Measurements from ENCODE around the gene PAEP.

Gene PAEP

DNA sequence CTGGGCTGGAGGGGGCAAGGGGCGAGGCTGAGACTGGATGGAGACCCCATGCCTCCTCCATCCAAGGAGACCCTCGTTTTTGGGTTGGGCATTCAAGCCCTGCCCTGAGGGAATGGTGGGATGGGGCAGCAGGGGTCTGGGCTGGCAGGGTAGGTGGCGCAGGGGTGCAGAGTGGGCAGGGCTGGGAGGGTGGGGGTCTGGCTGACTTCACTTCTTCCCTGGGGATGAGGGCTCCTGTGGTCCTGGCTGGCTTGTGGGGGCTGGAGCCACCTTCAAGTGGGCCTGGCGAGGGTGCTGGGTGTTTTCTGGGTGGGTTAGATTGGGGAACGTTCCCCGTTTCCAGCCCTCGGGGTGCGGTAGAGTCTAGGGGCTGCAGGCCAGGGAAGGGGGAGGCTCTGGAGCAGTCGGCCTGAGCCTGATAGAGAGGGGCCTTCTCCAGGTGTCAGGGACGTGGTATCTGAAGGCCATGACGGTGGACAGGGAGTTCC lies 39.9 kb upstream of the PAEP start:
- H3K27ac ChIP-seq, result no peak overlapping the region
- in situ Hi-C loops (cut with HindIII; ENCODE audit: low pct_ligation_motif_present, low sequenced_read_pairs), result no loop called here
- H3K27me3 ChIP-seq (replicated peaks), result no peaks in the 10 kb centered on the region
- TF ChIP-seq, protein P1, sequence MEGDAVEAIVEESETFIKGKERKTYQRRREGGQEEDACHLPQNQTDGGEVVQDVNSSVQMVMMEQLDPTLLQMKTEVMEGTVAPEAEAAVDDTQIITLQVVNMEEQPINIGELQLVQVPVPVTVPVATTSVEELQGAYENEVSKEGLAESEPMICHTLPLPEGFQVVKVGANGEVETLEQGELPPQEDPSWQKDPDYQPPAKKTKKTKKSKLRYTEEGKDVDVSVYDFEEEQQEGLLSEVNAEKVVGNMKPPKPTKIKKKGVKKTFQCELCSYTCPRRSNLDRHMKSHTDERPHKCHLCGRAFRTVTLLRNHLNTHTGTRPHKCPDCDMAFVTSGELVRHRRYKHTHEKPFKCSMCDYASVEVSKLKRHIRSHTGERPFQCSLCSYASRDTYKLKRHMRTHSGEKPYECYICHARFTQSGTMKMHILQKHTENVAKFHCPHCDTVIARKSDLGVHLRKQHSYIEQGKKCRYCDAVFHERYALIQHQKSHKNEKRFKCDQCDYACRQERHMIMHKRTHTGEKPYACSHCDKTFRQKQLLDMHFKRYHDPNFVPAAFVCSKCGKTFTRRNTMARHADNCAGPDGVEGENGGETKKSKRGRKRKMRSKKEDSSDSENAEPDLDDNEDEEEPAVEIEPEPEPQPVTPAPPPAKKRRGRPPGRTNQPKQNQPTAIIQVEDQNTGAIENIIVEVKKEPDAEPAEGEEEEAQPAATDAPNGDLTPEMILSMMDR (IDR thresholded peaks at IDR 0.05; ENCODE audit: low read depth, low read length, missing control alignments), result no peak
- H3K4me3 ChIP-seq (ENCODE audit: low read depth, low read length), result no peak overlapping the region
- no peak for DNase-seq
- no peaks in the 10 kb centered on the region for H3K36me3 ChIP-seq (replicated peaks)

GRCh38 chr9:135522137-135522877 lies 39.2 kb upstream of the PAEP start:
- Histone ChIP-seq H3K27ac (no peak overlapping the region), H3K27me3 (replicated peaks) (no peaks in the 10 kb centered on the region), H3K36me3 (replicated peaks) (no peaks in the 10 kb centered on the region), H3K4me3 (ENCODE audit: low read depth, low read length) (no peak overlapping the region)
- DNase-seq, result no peak
- TF ChIP-seq, protein P1 (IDR thresholded peaks at IDR 0.05; ENCODE audit: low read depth, low read length, missing control alignments), result no peak
- in situ Hi-C loops (cut with HindIII; ENCODE audit: low pct_ligation_motif_present, low sequenced_read_pairs), result no loop called here

DNA sequence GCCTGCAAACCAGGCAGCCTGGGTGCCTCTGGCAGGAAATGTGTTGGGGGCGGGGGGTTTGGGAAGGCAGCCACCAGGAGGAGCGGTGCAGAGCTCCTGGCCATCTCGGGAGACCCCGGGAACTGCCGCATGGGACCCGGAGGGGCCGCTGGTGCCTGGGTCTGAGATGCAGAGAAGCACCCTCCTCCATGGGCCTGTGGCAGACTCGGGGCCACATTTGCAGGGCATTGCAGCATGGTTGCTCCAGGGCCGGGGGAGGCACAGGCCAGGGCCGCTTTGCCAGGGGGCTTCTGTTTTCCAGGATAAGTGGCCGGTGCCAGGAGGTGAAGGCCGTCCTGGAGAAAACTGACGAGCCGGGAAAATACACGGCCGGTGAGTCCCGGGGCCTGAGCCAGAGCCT lies 38.6 kb upstream of the PAEP start:
- DNase-seq, result no peak
- no peak overlapping the region for H3K4me3 ChIP-seq (ENCODE audit: low read depth, low read length)
- TF ChIP-seq, protein P1 (IDR thresholded peaks at IDR 0.05; ENCODE audit: low read depth, low read length, missing control alignments), result no peak
- H3K27ac ChIP-seq, result no peak overlapping the region
- no peaks in the 10 kb centered on the region for H3K36me3 ChIP-seq (replicated peaks)
- in situ Hi-C loops (cut with HindIII; ENCODE audit: low pct_ligation_motif_present, low sequenced_read_pairs), result no loop called here
- no peaks in the 10 kb centered on the region for H3K27me3 ChIP-seq (replicated peaks)

- in situ Hi-C loops (cut with HindIII; ENCODE audit: low pct_ligation_motif_present, low sequenced_read_pairs), result no loop called here
- H3K27ac ChIP-seq, result no peak overlapping the region
- H3K36me3 ChIP-seq (replicated peaks), result no peaks in the 10 kb centered on the region
- no peak overlapping the region for H3K4me3 ChIP-seq (ENCODE audit: low read depth, low read length)
- no peak for DNase-seq
- no peaks in the 10 kb centered on the region for H3K27me3 ChIP-seq (replicated peaks)
- TF ChIP-seq, protein P1 (IDR thresholded peaks at IDR 0.05; ENCODE audit: low read depth, low read length, missing control alignments), result peak; percentile 8
Observed at GRCh38 chr9:135523521-135524129, 37.9 kb upstream of the PAEP start.

- TF ChIP-seq, protein P1 (IDR thresholded peaks at IDR 0.05; ENCODE audit: low read depth, low read length, missing control alignments), result no peak
- H3K4me3 ChIP-seq (ENCODE audit: low read depth, low read length), result no peak overlapping the region
- H3K27ac ChIP-seq, result no peak overlapping the region
- H3K36me3 ChIP-seq (replicated peaks), result no peaks in the 10 kb centered on the region
- DNase-seq, result peak; percentile 57
- no peaks in the 10 kb centered on the region for H3K27me3 ChIP-seq (replicated peaks)
- in situ Hi-C loops (cut with HindIII; ENCODE audit: low pct_ligation_motif_present, low sequenced_read_pairs), result no loop called here
Observed at GRCh38 chr9:135524130-135524861, 37.3 kb upstream of the PAEP start.
